ENCODE data around the gene TMEM132D.

DNA sequence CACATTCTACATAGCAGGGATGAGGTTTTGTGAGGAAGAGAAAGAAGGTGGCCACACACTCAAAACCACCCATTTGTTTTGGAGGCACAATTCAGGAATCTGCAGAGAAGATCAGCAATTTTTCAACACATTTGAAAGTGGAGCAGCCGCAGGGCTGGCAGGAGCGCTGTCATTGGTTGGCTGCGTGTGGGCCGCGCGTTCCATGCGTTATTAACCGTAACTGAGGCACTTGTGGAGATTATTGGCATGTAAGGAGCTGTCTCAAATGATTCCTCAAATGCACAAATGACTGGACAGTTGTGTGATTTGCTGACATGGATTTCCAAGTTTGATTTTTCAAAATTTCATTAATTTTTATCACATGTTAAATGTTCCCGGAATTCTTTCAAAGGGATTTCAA, 318.5 kb downstream of the TMEM132D start:
- TF ChIP-seq EZH2 (IDR thresholded peaks at IDR 0.05; ENCODE audit: low read depth, low read length, severe bottlenecking) (no peak), JUN (IDR thresholded peaks at IDR 0.05; ENCODE audit: low read depth, low read length) (no peak), GABPA (IDR thresholded peaks at IDR 0.05; ENCODE audit: borderline replicate concordance, insufficient read depth, low read length) (no peak), BACH1 (IDR thresholded peaks at IDR 0.05; ENCODE audit: low read length) (no peak), SP2 (IDR thresholded peaks at IDR 0.05; ENCODE audit: low read length) (no peak), HDAC6 (IDR thresholded peaks at IDR 0.05; ENCODE audit: low read depth, low read length) (no peak), POLR2AphosphoS5 (IDR thresholded peaks at IDR 0.05; ENCODE audit: low read depth, low read length) (no peak)
- TF ChIP-seq, protein P1, sequence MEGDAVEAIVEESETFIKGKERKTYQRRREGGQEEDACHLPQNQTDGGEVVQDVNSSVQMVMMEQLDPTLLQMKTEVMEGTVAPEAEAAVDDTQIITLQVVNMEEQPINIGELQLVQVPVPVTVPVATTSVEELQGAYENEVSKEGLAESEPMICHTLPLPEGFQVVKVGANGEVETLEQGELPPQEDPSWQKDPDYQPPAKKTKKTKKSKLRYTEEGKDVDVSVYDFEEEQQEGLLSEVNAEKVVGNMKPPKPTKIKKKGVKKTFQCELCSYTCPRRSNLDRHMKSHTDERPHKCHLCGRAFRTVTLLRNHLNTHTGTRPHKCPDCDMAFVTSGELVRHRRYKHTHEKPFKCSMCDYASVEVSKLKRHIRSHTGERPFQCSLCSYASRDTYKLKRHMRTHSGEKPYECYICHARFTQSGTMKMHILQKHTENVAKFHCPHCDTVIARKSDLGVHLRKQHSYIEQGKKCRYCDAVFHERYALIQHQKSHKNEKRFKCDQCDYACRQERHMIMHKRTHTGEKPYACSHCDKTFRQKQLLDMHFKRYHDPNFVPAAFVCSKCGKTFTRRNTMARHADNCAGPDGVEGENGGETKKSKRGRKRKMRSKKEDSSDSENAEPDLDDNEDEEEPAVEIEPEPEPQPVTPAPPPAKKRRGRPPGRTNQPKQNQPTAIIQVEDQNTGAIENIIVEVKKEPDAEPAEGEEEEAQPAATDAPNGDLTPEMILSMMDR (IDR thresholded peaks at IDR 0.05; ENCODE audit: control extremely low read depth in 1 of 3, insufficient read depth in 1 of 3, low read depth in 1 of 3, low read length in 3 of 3): no peak
- TF ChIP-seq, protein P2, sequence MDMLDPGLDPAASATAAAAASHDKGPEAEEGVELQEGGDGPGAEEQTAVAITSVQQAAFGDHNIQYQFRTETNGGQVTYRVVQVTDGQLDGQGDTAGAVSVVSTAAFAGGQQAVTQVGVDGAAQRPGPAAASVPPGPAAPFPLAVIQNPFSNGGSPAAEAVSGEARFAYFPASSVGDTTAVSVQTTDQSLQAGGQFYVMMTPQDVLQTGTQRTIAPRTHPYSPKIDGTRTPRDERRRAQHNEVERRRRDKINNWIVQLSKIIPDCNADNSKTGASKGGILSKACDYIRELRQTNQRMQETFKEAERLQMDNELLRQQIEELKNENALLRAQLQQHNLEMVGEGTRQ (IDR thresholded peaks at IDR 0.05; ENCODE audit: low read length): no peak
- TF ChIP-seq, protein P3, sequence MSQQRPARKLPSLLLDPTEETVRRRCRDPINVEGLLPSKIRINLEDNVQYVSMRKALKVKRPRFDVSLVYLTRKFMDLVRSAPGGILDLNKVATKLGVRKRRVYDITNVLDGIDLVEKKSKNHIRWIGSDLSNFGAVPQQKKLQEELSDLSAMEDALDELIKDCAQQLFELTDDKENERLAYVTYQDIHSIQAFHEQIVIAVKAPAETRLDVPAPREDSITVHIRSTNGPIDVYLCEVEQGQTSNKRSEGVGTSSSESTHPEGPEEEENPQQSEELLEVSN (IDR thresholded peaks at IDR 0.05): no peak
- TF ChIP-seq, protein P4, sequence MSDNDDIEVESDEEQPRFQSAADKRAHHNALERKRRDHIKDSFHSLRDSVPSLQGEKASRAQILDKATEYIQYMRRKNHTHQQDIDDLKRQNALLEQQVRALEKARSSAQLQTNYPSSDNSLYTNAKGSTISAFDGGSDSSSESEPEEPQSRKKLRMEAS (IDR thresholded peaks at IDR 0.05): no peak

Data from H1 (cell line).